GM21825 (cell line): ENCODE measurements around the gene MARK2.

Experiments
- ATAC-seq: cut with Tn5 transposase; IDR thresholded peaks from one replicate; pipeline ENCODE4 v1.9.1; 2021; ENCODE audit warnings: mild to moderate bottlenecking, moderate library complexity; ENCODE audit not compliant: unreplicated experiment

The MARK2 gene

GRCh38 chr11:63879598-63880402 lies 40.9 kb downstream of the MARK2 start:
- no peak for ATAC-seq

DNA sequence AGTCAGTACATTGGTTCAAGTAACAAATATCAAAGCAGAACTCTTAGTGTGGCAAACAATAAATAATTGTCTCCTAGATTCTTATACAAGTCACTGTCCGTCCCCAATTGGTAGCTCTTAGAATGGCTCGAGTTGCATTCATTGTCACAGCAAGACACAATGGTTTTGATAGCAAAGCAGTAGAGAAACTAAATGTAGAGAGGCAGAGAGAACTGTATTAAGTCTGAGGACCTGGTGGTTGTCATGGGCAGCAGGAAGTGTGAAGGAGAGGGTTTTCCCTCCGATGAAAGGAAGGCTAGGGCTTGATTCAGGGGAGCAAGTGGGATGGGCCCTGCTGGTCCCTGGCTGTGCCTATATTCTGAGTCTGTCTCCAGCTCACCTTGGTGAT lies 41.5 kb downstream of the MARK2 start:
- no peak for ATAC-seq

DNA sequence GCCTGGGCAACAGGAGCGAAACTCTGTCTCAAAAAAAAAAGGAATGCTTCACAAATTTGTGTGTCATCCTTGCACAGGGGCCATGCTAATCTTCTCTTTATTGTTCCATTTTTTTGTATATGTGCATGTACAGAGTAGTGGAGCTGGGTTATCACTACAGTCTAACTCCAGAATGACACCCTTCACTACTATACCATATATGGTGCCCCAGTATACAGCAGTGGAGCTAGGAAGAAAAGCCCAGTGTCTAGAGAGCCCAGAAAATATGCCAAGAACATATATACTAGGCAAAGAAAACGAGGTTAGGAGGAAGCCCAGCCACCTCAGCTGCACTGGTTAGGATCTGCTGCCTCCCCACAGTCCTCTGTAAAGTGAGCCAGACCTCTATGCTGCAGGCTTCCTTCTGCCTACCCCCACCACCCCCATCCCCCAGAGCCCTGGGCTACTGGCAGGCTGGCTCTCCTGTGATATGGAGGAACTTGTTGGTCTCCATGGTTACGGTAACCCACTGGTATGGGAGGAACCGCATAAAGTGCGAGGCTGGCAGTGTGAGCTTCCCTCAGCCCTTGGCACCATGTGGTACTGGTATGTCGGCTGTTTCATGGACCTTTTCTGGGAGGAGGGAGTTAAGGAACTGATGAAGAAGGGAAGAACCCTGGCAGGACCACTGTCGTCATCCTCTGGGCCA lies 43.8 kb downstream of the MARK2 start:
- ATAC-seq, result no peak

DNA sequence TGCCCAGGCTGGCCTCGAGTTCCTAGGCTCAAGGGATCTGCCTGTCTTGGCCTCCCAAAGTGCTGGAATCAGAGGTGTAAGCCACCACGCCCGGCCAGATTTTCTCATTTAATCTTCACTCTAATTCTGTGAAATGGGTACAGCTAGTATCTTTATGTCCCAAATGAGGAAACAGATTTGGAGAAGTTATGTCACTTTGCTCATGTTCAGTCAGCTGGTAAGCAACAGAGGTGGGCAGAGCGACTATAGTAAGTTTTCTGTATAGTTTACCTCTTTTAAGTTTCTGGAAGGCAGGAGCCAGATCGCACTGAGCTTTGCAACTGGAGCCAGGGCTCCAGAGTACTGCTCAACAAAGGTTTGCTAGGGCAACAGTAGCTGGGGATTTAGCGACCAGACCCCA lies 44.9 kb downstream of the MARK2 start:
- ATAC-seq, result no peak

DNA sequence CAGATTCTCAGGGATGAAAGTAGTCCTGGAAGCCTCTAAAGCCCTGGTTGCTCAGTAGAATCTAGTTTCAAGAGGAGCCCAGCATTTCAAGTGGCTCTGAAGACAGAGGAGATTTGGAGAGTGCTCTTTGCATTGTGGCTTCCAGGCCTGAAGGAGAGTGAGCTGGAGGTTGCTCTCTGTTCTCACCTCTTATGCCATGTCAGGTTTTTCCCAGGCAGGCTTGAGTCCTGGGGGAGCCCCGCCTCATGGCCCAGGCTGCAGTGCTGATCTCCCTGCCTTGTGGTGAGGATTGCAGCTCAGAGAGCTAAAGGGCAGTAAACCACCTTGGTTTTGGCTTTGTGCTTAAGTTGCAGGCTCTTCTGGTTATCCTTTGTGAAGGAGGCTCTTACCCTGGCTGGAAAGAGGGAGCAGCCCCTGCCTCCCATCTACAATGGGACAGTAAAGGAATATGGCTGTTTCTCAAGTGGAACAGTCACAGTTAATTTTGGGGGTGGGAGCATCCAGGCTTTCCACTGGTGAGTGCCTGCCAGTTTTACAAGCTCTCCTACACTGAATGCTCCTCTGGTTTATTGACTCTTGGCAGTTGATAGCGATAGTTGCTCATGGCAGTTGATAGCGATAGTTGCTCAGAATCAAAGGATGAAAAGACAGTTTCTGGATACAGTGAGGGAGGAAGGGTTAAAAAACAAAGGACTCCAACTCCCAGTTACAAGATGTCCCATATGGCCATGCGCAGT lies 45.5 kb downstream of the MARK2 start:
- ATAC-seq, result no peak

DNA sequence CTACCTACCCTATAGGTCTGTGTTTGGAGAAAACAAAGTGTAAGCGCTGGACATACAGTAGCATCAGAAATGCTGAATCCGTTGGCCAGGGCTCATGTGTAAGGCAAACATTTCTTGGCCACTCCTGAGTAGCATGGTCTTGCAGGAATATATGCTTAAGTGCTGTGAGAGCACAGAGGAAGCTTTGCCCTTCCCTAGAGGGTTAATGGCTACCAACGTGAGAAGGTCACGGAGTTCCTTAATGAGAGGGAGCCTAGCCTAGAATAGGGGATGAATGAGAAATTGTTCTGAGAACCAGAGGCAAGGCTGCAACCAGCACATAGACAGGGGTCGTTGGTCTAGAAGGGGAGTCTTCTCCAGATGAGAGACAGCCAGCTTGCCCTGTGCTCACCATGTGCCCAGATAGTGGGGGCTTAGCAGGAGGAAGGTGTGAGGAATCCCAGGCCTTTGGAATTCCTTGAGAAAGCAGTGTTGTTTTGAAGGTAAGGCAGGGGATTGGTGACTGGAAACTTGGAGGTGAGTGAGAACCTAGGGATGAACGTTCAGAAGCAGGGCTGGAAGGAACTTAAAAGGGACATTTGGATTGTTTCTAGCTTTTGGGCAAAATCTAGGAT lies 48.6 kb downstream of the MARK2 start:
- no peak for ATAC-seq

DNA sequence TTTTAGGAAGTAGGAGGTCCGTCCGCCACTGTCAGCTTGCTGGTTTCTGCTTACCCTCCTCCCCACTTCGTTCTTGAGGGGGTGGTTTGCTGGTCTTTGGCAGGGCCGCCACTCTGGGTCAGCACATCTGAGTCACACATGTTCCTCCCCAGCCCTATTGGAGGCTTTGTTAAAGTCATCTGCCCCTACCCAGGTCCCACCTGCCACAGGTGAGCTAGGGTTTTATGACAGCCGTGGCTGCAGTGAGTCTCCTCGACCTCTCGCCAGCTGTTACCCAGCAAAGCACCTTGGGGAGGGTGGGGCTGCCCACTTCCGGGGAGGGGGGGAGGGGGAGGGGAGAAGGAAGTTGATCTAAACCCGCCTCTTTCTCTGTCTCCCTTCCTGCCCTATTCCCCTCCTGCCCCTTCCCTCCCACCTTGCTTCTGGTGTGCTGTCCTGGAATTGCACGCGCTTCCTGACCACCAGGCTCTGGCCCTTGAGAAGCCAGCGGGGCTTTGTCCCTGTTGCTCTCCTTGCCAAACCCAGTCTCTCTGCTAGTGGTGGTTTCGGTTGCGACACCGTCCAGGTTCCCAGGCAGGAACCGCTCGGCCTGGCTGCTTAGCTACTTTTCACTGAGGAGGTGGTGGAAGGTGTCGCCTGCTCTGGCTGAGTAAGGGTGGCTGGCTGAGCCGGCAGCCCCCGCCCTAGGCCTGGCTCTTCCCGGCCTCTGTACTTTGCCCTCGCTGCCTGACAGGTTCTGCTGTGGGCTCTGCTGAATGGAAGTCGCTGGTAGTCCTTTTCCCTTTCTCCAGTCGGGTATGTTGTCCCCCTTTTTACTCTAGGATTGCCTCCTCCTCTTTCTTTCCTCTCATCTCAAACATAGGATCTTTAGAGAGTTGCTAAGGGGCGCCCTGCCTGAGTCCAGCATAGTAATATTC lies 49.5 kb downstream of the MARK2 start:
- peak; percentile 63 for ATAC-seq

DNA sequence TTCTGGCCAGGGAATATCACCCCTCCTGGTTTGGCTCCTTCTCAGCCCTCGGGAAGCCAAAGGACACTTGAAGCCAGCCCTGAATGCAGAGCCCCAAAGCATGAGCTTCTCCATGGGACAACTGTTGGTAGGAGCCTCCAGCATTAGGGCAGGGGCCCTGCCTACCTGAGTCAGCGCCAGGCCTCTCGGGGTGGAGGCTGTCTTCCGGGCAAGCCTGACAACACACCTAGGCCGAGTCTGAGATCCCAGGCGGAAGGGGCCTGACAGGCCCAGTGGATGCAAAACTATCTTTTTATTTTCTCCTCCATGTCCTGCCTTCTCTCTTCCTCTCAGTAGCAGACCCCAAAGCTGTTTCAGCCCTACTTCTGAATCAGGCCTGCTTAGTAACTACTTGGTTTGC lies 50.4 kb downstream of the MARK2 start:
- no peak for ATAC-seq

GRCh38 chr11:63890368-63890767 lies 51.5 kb downstream of the MARK2 start:
- ATAC-seq, result no peak

- ATAC-seq, result no peak
Measured at GRCh38 chr11:63892228-63892627, 53.3 kb downstream of the MARK2 start.

GRCh38 chr11:63893355-63893754 lies 54.4 kb downstream of the MARK2 start:
- no peak for ATAC-seq

DNA sequence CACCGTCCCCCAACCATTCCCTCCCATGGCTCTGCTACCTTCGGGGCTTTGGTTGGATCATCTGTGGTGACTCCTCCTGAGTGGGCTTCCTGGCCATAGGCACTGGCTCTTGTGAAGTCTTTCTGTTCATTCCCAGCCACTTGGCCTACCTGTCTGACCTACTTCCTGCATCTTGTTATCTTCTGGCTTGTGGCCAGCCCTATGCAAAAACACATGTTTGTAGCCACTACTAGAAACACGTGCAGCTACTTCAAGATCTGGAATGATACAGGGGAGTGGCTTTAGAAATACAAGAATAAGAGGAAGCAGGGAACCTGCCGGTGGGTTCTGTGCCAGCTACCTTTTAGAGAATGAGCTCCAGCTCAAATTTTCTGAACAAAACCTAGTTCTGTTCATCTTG lies 57.2 kb downstream of the MARK2 start:
- no peak for ATAC-seq

DNA sequence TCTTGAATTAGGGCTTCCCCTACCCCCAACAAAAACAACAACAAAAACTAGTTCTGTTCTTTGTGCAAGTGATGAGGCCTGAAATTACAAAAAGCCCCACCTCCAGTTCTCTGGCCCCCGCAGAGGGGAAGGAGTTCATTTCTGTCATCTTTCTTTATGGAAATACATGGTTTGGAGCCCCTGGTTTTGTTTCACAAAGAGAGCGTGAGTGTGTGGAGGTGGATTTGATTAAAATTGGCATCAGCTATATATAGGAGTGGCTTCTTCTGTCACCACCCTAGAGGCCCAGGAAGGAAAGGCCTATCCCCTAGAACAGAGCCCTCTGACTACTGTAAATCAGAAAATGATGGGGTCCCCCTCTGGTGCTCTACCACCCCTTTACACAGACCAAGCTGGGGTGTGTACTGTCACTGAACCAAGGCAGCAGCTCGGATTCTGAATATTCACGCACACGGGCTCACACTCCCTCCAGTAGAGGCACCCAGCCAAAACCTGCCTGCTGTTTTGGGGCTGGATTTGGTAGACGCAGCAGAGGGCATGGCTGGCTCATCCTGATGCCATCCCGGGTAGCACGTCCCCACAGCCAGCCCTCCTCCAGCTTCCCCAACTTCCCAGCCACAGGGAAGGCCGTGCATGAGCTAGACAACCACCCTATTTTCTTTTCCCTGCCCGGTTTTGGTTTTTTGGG lies 58.7 kb downstream of the MARK2 start:
- no peak for ATAC-seq

DNA sequence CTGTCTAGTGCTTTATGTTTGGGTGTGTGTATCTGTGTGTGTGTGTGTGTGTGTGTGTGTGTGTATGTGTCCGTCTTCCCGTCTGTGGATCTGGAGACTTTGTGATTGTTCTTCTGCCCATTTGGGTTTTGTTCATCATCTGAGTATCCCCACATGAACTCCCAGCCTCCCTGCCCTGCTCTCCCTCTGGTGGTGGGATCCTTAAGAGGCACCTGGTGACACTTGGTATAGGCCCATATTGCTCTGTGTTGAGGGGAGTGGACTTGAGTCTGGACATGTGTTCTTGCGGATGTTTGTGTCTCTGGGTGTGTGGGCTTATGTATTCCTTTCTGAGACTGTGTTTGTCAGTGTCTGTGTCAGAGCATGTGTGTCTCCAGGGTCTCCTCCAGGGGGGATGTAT lies 62.8 kb downstream of the MARK2 start:
- no peak for ATAC-seq

DNA sequence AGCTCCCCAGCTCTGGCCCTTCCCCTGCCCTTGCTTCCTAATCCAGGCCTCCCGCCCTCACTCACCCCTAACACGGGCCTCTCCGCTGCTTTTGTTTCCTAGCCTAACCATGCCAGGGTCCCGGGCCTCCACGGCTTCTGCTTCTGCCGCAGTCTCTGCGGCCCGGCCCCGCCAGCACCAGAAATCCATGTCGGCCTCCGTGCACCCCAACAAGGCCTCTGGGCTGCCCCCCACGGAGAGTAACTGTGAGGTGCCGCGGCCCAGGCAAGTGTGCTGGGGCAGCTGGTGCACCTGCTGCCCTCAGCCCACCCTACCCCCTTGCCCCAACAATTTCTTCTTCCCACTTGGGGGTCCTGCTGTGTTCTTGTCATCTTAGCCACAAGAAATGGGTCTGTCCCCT lies 65.0 kb downstream of the MARK2 start:
- no peak for ATAC-seq

DNA sequence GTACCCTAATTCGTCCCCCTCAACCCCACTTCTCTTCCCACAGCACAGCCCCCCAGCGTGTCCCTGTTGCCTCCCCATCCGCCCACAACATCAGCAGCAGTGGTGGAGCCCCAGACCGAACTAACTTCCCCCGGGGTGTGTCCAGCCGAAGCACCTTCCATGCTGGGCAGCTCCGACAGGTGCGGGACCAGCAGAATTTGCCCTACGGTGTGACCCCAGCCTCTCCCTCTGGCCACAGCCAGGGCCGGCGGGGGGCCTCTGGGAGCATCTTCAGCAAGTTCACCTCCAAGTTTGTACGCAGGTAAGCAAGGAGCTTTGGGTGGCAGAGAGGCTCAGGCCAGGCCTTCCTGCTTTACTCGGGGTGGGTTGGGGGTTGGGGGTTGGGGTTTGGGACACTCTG lies 65.8 kb downstream of the MARK2 start:
- ATAC-seq, result no peak

DNA sequence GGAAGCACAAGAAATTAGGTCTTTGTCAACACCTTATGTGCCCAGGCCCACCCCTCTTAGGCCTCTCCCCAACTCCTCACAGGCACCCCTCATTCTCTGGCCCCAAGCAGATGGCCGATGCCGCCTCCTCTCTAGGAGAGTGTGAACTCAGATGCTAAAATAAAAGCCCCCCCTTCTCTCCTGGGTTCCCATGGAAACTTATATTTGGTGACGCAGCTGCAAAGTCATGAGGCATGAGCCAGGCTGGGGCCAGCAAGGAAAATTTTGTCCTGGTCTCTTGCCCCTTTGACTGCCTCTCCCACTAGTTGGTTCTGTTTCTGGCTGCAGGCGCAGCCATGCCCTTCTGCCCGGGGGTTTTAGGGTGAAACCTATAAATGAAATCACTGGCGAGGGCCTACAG lies 66.3 kb downstream of the MARK2 start:
- no peak for ATAC-seq

DNA sequence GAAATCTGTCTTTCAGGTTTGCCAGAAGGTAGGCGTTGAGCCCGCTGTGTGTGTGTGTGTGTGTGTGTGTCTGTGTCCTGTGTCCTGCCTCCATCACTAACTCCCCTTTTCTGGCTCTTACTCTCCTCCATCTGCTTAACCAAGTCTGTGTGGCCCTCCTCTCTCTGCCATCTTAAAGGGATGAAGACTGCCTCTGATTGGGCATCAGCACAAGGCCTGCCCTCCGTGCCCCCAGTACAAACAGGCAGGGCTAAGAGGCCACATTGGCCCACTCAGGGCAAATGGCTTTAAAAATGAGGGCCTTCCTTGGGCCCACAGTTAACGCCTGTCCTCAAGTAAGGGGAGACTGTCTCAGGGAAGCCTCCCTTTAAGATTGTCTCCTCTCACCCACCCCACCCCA lies 67.2 kb downstream of the MARK2 start:
- no peak for ATAC-seq

DNA sequence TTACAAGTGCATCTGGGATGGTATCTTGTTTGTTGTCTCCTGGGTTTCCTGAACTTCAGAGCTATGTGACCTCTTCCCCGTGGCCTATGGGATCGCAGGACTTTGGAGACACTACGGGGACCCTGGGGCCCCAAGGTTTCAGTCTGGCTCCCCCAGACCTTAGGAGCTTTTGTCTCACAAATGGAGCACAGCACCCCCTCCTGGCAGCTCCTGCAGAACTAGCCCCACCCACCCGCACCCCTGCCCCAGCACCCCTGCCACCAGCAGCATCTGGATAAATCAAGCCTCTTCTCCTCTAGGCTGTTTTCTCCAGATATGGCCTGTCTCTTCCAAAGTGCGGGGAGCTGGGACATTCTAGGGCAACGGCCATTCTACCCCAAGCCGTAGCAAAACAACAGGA lies 67.7 kb downstream of the MARK2 start:
- ATAC-seq, result no peak

DNA sequence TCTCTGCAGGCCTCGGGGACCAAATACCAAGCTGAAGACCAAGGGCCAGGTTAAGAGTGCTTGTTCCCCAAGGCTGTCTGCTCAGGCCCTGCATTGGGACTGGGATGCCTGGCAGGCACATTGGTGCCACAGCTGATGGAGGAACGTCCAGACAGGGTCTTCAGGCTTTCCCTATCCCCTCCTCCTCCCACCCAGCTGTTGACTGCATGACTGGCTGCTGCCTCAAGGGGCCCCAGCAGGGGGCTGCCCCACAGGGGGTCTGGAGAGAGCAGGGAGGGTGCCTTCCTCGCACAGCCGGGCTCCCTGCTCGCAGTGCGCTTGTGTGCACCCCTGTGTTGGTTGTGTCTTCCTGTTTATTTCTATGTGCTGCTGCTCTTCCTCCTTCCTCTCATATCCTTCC lies 68.2 kb downstream of the MARK2 start:
- ATAC-seq, result no peak
